Peyer's patch (tissue), 4 donors: ENCODE data around the gene PCNX1. TPM values are rescaled to one million over a fixed set of nuclear protein-coding genes. Genes with fewer than 3 reads are reported as not detected.
A peak's percentile ranks its signal among the peaks of the same experiment; 100 is the strongest.

Experiments
- DNase-seq, 3 donors: peaks; one replicate each; pipeline ENCODE4 v3.0.0-alpha.2; 2017 to 2019
- H3K27ac ChIP-seq, 4 donors: fragments of 200-600 bp; sonication (generic); one replicate each; pipeline ENCODE4 v1.5.1; 2016 to 2019
- H3K27me3 ChIP-seq, 2 donors: fragments of 200-600 bp; sonication (generic); one replicate each; pipeline ENCODE4 v1.5.1; 2019
- H3K36me3 ChIP-seq, 3 donors: fragments of 200-600 bp; sonication (generic); one replicate each; pipeline ENCODE4 v1.5.1; 2016 to 2019
- H3K4me1 ChIP-seq, 4 donors: fragments of 200-600 bp; sonication (generic); one replicate each; pipeline ENCODE4 v1.5.1; 2016 to 2019
- H3K4me3 ChIP-seq, 4 donors: fragments of 200-600 bp; sonication (generic); 1 replicate in 3 of 4; 2 replicates in 1 of 4; pipeline ENCODE4 v1.5.1; 2016 to 2019; ENCODE audit warnings: mild to moderate bottlenecking in 1 of 4
- H3K9me3 ChIP-seq, 4 donors: fragments of 200-600 bp; sonication (generic); one replicate each; pipeline ENCODE4 v1.5.1; 2016 to 2019; ENCODE audit warnings: mild to moderate bottlenecking in 1 of 4
- CTCF ChIP-seq, 6 experiments: fragments of 450-650 bp in 4 of 6; fragments of 200-600 bp in 2 of 6; sonication (generic) in 1 of 6; IDR thresholded peaks; one replicate each; pipeline ENCODE4 v1.5.1; 2017 to 2019; ENCODE audit warnings: antibody characterized with exemption in 6 of 6, mild to moderate bottlenecking in 3 of 6, moderate library complexity in 1 of 6
- POLR2A ChIP-seq, 2 donors: fragments of 450-650 bp; IDR thresholded peaks; one replicate each; pipeline ENCODE4 v1.5.1; 2017; ENCODE audit warnings: antibody characterized with exemption in 2 of 2, mild to moderate bottlenecking in 2 of 2, moderate library complexity in 2 of 2
- total RNA-seq, 4 donors: library from RNA; depleted of rRNA; stranded (reverse); fragments of >200 nt; gene quantifications; one replicate each; pipeline ENCODE4 v1.1.0, GENCODE V29; 2016

The PCNX1 gene
- total RNA-seq, 4 donors from 2014 or later, result 62.7 to 136 (median 90.5) TPM

GRCh38 chr14:70896981-70897380 lies 10.3 kb upstream of the PCNX1 start:
- no peak for TF ChIP-seq CTCF (IDR thresholded peaks at IDR 0.05)
- TF ChIP-seq POLR2A (IDR thresholded peaks at IDR 0.05), result no peak
- H3K9me3 ChIP-seq, result no peaks in the 10 kb centered on the region
- H3K4me3 ChIP-seq, result no peak overlapping the region
- no peak for DNase-seq
- H3K27me3 ChIP-seq, result no peaks in the 10 kb centered on the region
- H3K36me3 ChIP-seq, result no peaks in the 10 kb centered on the region
- H3K4me1 ChIP-seq, result no peaks in the 10 kb centered on the region
- peak overlapping the region in 1 of 4 donors; percentile 61 for H3K27ac ChIP-seq

- H3K4me3 ChIP-seq, result no peak overlapping the region
- no peak for DNase-seq
- no peak for TF ChIP-seq CTCF (IDR thresholded peaks at IDR 0.05)
- no peak for TF ChIP-seq POLR2A (IDR thresholded peaks at IDR 0.05)
- H3K27me3 ChIP-seq, result no peaks in the 10 kb centered on the region
- H3K4me1 ChIP-seq, result no peaks in the 10 kb centered on the region
- H3K9me3 ChIP-seq, result no peaks in the 10 kb centered on the region
- H3K36me3 ChIP-seq, result no peaks in the 10 kb centered on the region
- peak overlapping the region in 1 of 4 donors; percentile 61 for H3K27ac ChIP-seq
Measured at GRCh38 chr14:70897464-70897863, 9.8 kb upstream of the PCNX1 start.

- no peaks in the 10 kb centered on the region for H3K9me3 ChIP-seq
- no peaks in the 10 kb centered on the region for H3K4me1 ChIP-seq
- H3K4me3 ChIP-seq, result no peak overlapping the region
- H3K27ac ChIP-seq, result peak overlapping the region in 1 of 4 donors; percentile 61
- DNase-seq, result no peak
- no peaks in the 10 kb centered on the region for H3K27me3 ChIP-seq
- no peak for TF ChIP-seq POLR2A (IDR thresholded peaks at IDR 0.05)
- no peak for TF ChIP-seq CTCF (IDR thresholded peaks at IDR 0.05)
- H3K36me3 ChIP-seq, result no peaks in the 10 kb centered on the region
Measured at GRCh38 chr14:70898111-70898745, 9.0 kb upstream of the PCNX1 start.

- H3K27ac ChIP-seq, result no peak overlapping the region
Measured at GRCh38 chr14:70901269-70901668, 6.0 kb upstream of the PCNX1 start.

GRCh38 chr14:70902184-70902583 lies 5.1 kb upstream of the PCNX1 start:
- no peaks in the 10 kb centered on the region for H3K36me3 ChIP-seq
- no peak overlapping the region for H3K4me3 ChIP-seq
- H3K27me3 ChIP-seq, result no peaks in the 10 kb centered on the region
- H3K4me1 ChIP-seq, result peaks cover 0 to 14% (median 0%) of the 10 kb centered on the region in 4 donors
- TF ChIP-seq POLR2A (IDR thresholded peaks at IDR 0.05) (no peak), CTCF (IDR thresholded peaks at IDR 0.05) (no peak)
- H3K27ac ChIP-seq, result no peak overlapping the region
- DNase-seq, result no peak
- H3K9me3 ChIP-seq, result no peaks in the 10 kb centered on the region

More at GRCh38 chr14:70901269-70901668, 6.0 kb upstream of the PCNX1 start:
- no peak for TF ChIP-seq CTCF (IDR thresholded peaks at IDR 0.05)
- TF ChIP-seq POLR2A (IDR thresholded peaks at IDR 0.05), result no peak
- H3K27me3 ChIP-seq, result no peaks in the 10 kb centered on the region
- H3K4me1 ChIP-seq, result peaks cover 0 to 8% (median 0%) of the 10 kb centered on the region in 4 donors
- DNase-seq, result no peak
- no peaks in the 10 kb centered on the region for H3K9me3 ChIP-seq
- H3K4me3 ChIP-seq, result no peak overlapping the region
- no peaks in the 10 kb centered on the region for H3K36me3 ChIP-seq
